K562 (cell line): ENCODE data around the gene PERP. TPM values are rescaled to one million over a fixed set of nuclear protein-coding genes. Genes with fewer than 3 reads are reported as not detected.

Source experiments
- ATAC-seq: fragments of 200-7000 bp; cut with Tn5 transposase; 3 replicates; pipeline ENCODE4 v1.9.1; 2020; ENCODE audit warnings: moderate library complexity
- BruUV-seq: library from RNA; stranded (reverse); fragments of 400-500 nt; replicated peaks from 2 replicates; lab custom pipeline; 2021; lab: Mats Ljungman, UMichigan
- CTCF ChIA-PET: fragments of 300-600 bp; formaldehyde crosslinking; extraction: SDS; loops from one replicate; lab custom pipeline; 2021; ENCODE audit warnings: low intra/inter-chr PET ratio; lab: Yijun Ruan, JAX
- POLR2A ChIA-PET: fragments of 300-600, 350-650 bp; sonication (Branson Sonifier 250); formaldehyde crosslinking; extraction: SDS; loops from one replicate; lab custom pipeline; 2021; ENCODE audit warnings: antibody characterized with exemption, inconsistent platforms; lab: Yijun Ruan, JAX
- DNase-seq, 4 experiments: peaks; one replicate each; pipeline versions ENCODE4 v3.0.0 to v3.0.0-alpha.2; 2011 to 2018; ENCODE audit warnings: low spot score in 3 of 4, mixed read lengths in 3 of 4; ENCODE audit errors: extremely low read depth in 1 of 4
- FAIRE-seq: peaks from 2 replicates; lab custom pipeline; 2011; peaks lifted over from hg19 to GRCh38; lab: Jason Lieb, UNC
- H2AFZ ChIP-seq: 2 replicates; pipeline ENCODE4 v1.6.0; 2011; ENCODE audit warnings: low read depth, low read length, control low read depth, inconsistent platforms
- H3K27ac ChIP-seq: fragments of 200-600 bp; 3 replicates; pipeline ENCODE4 v1.8.0; 2011; ENCODE audit warnings: low read depth, mild to moderate bottlenecking, control low read depth, inconsistent platforms, low read length, moderate library complexity, mixed read lengths; ENCODE audit errors: extremely low read depth
- H3K27me3 ChIP-seq, 2 experiments: fragments of 300-600 bp in 1 of 2; 2 replicates in 1 of 2; 3 replicates in 1 of 2; pipeline versions ENCODE4 v1.6.0 to v1.8.0; 2011; ENCODE audit warnings: inconsistent platforms in 2 of 2, low read length in 2 of 2, mild to moderate bottlenecking in 1 of 2, mixed read lengths in 1 of 2, moderate library complexity in 1 of 2; ENCODE audit not compliant: control insufficient read depth in 2 of 2, insufficient read depth in 2 of 2
- H3K36me3 ChIP-seq: fragments of 300-600 bp; 3 replicates; pipeline ENCODE4 v1.8.0; 2011; ENCODE audit warnings: mild to moderate bottlenecking, low read length, inconsistent platforms; ENCODE audit not compliant: control insufficient read depth, insufficient read depth
- H3K4me1 ChIP-seq, 2 experiments: fragments of 200-600 bp in 1 of 2; replicated peaks in 1 of 2; 2 replicates in 1 of 2; 3 replicates in 1 of 2; pipeline versions ENCODE4 v1.5.1 to v1.8.0; 2011; ENCODE audit warnings: inconsistent platforms in 2 of 2, low read length in 2 of 2, mild to moderate bottlenecking in 1 of 2, mixed read lengths in 1 of 2, moderate library complexity in 1 of 2; ENCODE audit not compliant: control insufficient read depth in 2 of 2, insufficient read depth in 2 of 2
- H3K4me2 ChIP-seq: 2 replicates; pipeline ENCODE4 v1.6.1; 2011; ENCODE audit warnings: low read length, control low read depth, inconsistent platforms, mixed read lengths; ENCODE audit not compliant: insufficient read depth
- H3K4me3 ChIP-seq: fragments of 200-600 bp; sonication (generic), shearing (Covaris generic); 2 replicates; pipeline ENCODE4 v1.5.1; 2016; ENCODE audit warnings: control low read depth, inconsistent platforms
- H3K79me2 ChIP-seq: fragments of 200-600 bp; 3 replicates; pipeline ENCODE4 v1.8.0; 2011; ENCODE audit warnings: low read length, inconsistent platforms; ENCODE audit not compliant: control insufficient read depth, insufficient read depth
- H3K9ac ChIP-seq, 2 experiments: 2 replicates each; pipeline versions ENCODE4 v1.6.0 to v1.6.1; 2011; ENCODE audit warnings: low read depth in 2 of 2, low read length in 2 of 2, control low read depth in 1 of 2, inconsistent platforms in 1 of 2, mild to moderate bottlenecking in 1 of 2, mixed read lengths in 1 of 2; ENCODE audit not compliant: insufficient read depth in 1 of 2
- H3K9me1 ChIP-seq: one replicate; pipeline ENCODE4 v1.6.0; 2011; ENCODE audit warnings: inconsistent platforms, mild to moderate bottlenecking, low read length, moderate library complexity; ENCODE audit not compliant: control insufficient read depth, insufficient read depth
- H3K9me3 ChIP-seq: replicated peaks from 2 replicates; pipeline ENCODE4 v1.5.1; 2011; ENCODE audit warnings: low read depth, low read length, inconsistent platforms; ENCODE audit not compliant: control insufficient read depth, insufficient read depth
- H4K20me1 ChIP-seq: replicated peaks from 2 replicates; pipeline ENCODE4 v1.6.1; 2011; ENCODE audit warnings: low read length, inconsistent platforms, mixed read lengths; ENCODE audit not compliant: control insufficient read depth, insufficient read depth
- HEY1 ChIP-seq: fragments of 250-450 bp; sonication (Bioruptor Pico); IDR thresholded peaks from 2 replicates; pipeline ENCODE4 v1.5.0; 2020; ENCODE audit warnings: mild to moderate bottlenecking, moderate library complexity, borderline replicate concordance
- MBD2 ChIP-seq: sonication (generic); IDR thresholded peaks from 2 replicates; pipeline ENCODE4 v1.6.1; 2016; ENCODE audit warnings: low read depth, borderline replicate concordance
- MTA1 ChIP-seq: fragments of 450-650 bp; IDR thresholded peaks from 2 replicates; pipeline ENCODE4 v1.6.1; 2017; ENCODE audit warnings: borderline replicate concordance
- MTA2 ChIP-seq: fragments of 450-650 bp; IDR thresholded peaks from 2 replicates; pipeline ENCODE4 v1.6.1; 2016; ENCODE audit warnings: low read depth
- NCOA2 ChIP-seq, 2 experiments: fragments of 450-650 bp; IDR thresholded peaks; 2 replicates each; pipeline ENCODE4 v1.6.1; 2018; ENCODE audit warnings: mild to moderate bottlenecking in 2 of 2, moderate library complexity in 1 of 2; ENCODE audit not compliant: partially characterized antibody in 2 of 2
- NR1H2 ChIP-seq: sonication (generic); formaldehyde crosslinking; IDR thresholded peaks from 2 replicates; pipeline ENCODE4 v1.4.0; 2020; ENCODE audit warnings: mild to moderate bottlenecking, missing genetic modification reagents
- SIN3B ChIP-seq: fragments of 450-650 bp; IDR thresholded peaks from 2 replicates; pipeline ENCODE4 v1.6.1; 2017; ENCODE audit warnings: low read depth, mild to moderate bottlenecking, moderate library complexity
- SUPT5H ChIP-seq: fragments of 450-650 bp; IDR thresholded peaks from 2 replicates; pipeline ENCODE4 v1.6.1; 2016
- TCF7L2 ChIP-seq: fragments of 150-350 bp; IDR thresholded peaks from 2 replicates; pipeline ENCODE4 v1.6.1; 2016; ENCODE audit warnings: low read depth, mild to moderate bottlenecking, low read length, moderate library complexity
- THRAP3 ChIP-seq: fragments of 450-650 bp; IDR thresholded peaks from 2 replicates; pipeline ENCODE4 v1.6.1; 2016; ENCODE audit warnings: mild to moderate bottlenecking, inconsistent platforms, borderline replicate concordance
- ZNF133 ChIP-seq: fragments of 250-450 bp; sonication (Bioruptor Pico); IDR thresholded peaks from 2 replicates; pipeline ENCODE4 v1.4.0; 2020; ENCODE audit warnings: mild to moderate bottlenecking
- ZNF232 ChIP-seq: sonication (generic); formaldehyde crosslinking; IDR thresholded peaks from 2 replicates; pipeline ENCODE4 v1.8.0; 2022; ENCODE audit warnings: mild to moderate bottlenecking, missing genetic modification reagents
- ZNF75A ChIP-seq: fragments of 450-650 bp; formaldehyde crosslinking; IDR thresholded peaks from 2 replicates; pipeline ENCODE4 v1.4.0; 2020; ENCODE audit warnings: mild to moderate bottlenecking
- ZSCAN29 ChIP-seq: fragments of 450-650 bp; IDR thresholded peaks from 2 replicates; pipeline ENCODE4 v1.6.1; 2017
- WGBS: fragments of 100-300 bp; shearing (Covaris generic); methylation state at CpG from one replicate; pipeline ENCODE4 v1.1.6; 2016; ENCODE audit warnings: low coverage, mixed read lengths; ENCODE audit not compliant: insufficient coverage; ENCODE audit errors: missing lambda C conversion rate; 5-methylcytosine and 5-hydroxymethylcytosine counted together
- in situ Hi-C: fragments of 300-500 bp; cut with MboI; formaldehyde crosslinking; loops from 4 replicates; pipeline ENCODE4 v1.15.0; 2018; ENCODE audit warnings: inconsistent platforms, mixed read lengths
- intact Hi-C: fragments of 100-400 bp; cut with micrococcal nuclease; formaldehyde crosslinking; loops from 2 replicates; pipeline ENCODE4 v1.14.2; 2022
- polyA plus RNA-seq, 8 experiments: library from polyadenylated mRNA; depleted of rRNA in 4 of 8; stranded (reverse) in 5 of 8; unstranded in 3 of 8; fragments of >200 nt; fragmentation: Nextera tagmentation in 2 of 8; fragmentation: Illumina TruSeq in 1 of 8; extraction: Ambion mirVana in 2 of 8; extraction: Trizol in 1 of 8; gene quantifications; 2 replicates each; pipeline versions ENCODE4 v1.2.1 to v1.2.3, GENCODE V29; 2011 to 2014; ENCODE audit warnings: inconsistent platforms in 1 of 8, missing spikeins in 1 of 8
- total RNA-seq, 7 experiments: library from RNA; depleted of rRNA in 6 of 7; stranded (reverse); fragments of >200 nt in 6 of 7; fragmentation: Illumina TruSeq in 2 of 7; extraction: Trizol in 2 of 7; gene quantifications; 2 replicates each; pipeline versions ENCODE4 v1.2.1 to v1.2.3, GENCODE V29; 2011 to 2021; ENCODE audit warnings: low replicate concordance in 1 of 7
- TF ChIP-seq, protein P1 (sequence below): fragments of 450-650 bp; formaldehyde crosslinking; IDR thresholded peaks from 2 replicates; pipeline ENCODE4 v1.4.0; 2020; ENCODE audit warnings: mild to moderate bottlenecking, moderate library complexity
- TF ChIP-seq, protein P2 (sequence below): sonication (generic); formaldehyde crosslinking; IDR thresholded peaks from 2 replicates; pipeline ENCODE4 v1.8.1; 2022; ENCODE audit warnings: missing genetic modification reagents

Gene PERP
- total and polyA plus RNA-seq, 9 of the 15 experiments (the other 6 are each of a cell fraction or from before 2014, with no cell fraction given): 0.01 to 0.27 (median 0.05) TPM; not detected in 2

DNA sequence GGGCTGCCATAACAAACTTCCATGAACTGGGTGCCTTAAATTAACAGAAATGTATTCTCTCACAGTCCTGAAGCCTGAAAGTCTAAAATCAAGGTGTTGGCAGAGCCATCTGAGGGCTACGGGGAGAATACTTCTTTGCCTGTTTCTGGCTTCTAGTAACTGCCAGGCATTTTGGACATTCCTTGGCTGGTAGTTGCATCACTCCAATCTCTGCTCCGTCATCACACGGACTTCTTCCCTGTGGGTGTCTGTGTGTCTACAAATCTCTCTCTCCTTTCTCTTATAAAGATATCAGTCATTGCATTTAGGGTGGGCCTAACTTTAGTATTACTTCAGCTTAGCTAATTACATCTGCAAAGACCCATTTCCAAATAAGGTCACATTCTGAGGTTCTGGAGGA lies 20.9 kb upstream of the PERP start:
- Histone ChIP-seq H3K36me3 (no peaks in the 10 kb centered on the region), H3K4me3 (no peak overlapping the region), H3K27me3 (no peaks in the 10 kb centered on the region), H3K27ac (no peak overlapping the region), H4K20me1 (no peaks in the 10 kb centered on the region), H3K9ac (no peak overlapping the region), H3K79me2 (no peaks in the 10 kb centered on the region), H3K4me2 (no peak overlapping the region), H2AFZ (no peak overlapping the region), H3K9me3 (no peaks in the 10 kb centered on the region), H3K4me1 (no peaks in the 10 kb centered on the region), H3K9me1 (no peaks in the 10 kb centered on the region)
- CTCF ChIA-PET: no interaction called here
- ATAC-seq (no peak), FAIRE-seq (no peak), DNase-seq (no peak)
- TF ChIP-seq ZSCAN29 (no peak), MBD2 (no peak), ZNF133 (CRISPR knock-in tag) (no peak), NR1H2 (no peak), SIN3B (no peak), HEY1 (CRISPR knock-in tag) (no peak), THRAP3 (no peak), TCF7L2 (no peak), SUPT5H (no peak), NCOA2 (IDR thresholded peaks at IDR 0.05; ENCODE audit: partially characterized antibody in 2 of 2) (no peak), ZNF232 (CRISPR knock-in tag) (no peak), MTA2 (no peak), MTA1 (no peak), ZNF75A (CRISPR knock-in tag) (no peak)
- TF ChIP-seq, protein P1, sequence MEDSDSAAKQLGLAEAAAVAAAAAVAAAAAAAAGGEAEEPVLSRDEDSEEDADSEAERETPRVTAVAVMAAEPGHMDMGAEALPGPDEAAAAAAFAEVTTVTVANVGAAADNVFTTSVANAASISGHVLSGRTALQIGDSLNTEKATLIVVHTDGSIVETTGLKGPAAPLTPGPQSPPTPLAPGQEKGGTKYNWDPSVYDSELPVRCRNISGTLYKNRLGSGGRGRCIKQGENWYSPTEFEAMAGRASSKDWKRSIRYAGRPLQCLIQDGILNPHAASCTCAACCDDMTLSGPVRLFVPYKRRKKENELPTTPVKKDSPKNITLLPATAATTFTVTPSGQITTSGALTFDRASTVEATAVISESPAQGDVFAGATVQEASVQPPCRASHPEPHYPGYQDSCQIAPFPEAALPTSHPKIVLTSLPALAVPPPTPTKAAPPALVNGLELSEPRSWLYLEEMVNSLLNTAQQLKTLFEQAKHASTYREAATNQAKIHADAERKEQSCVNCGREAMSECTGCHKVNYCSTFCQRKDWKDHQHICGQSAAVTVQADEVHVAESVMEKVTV (CRISPR knock-in tag): no peak
- TF ChIP-seq, protein P2, sequence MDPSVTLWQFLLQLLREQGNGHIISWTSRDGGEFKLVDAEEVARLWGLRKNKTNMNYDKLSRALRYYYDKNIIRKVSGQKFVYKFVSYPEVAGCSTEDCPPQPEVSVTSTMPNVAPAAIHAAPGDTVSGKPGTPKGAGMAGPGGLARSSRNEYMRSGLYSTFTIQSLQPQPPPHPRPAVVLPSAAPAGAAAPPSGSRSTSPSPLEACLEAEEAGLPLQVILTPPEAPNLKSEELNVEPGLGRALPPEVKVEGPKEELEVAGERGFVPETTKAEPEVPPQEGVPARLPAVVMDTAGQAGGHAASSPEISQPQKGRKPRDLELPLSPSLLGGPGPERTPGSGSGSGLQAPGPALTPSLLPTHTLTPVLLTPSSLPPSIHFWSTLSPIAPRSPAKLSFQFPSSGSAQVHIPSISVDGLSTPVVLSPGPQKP (CRISPR knock-in tag): no peak
- POLR2A ChIA-PET: no interaction called here
- in situ Hi-C loops: no loop called here
- intact Hi-C loops: no loop called here
- no TSS peak for BruUV-seq
- 4% methylated on average over 3 of the region's 3 CpGs for WGBS
